ENCODE data around the gene CTH. TPM values are rescaled to one million over a fixed set of nuclear protein-coding genes. Genes with fewer than 3 reads are reported as not detected.

The CTH gene
- total and polyA plus RNA-seq, 4 donors: 8.9 to 49.4 (median 44.8) TPM

DNA sequence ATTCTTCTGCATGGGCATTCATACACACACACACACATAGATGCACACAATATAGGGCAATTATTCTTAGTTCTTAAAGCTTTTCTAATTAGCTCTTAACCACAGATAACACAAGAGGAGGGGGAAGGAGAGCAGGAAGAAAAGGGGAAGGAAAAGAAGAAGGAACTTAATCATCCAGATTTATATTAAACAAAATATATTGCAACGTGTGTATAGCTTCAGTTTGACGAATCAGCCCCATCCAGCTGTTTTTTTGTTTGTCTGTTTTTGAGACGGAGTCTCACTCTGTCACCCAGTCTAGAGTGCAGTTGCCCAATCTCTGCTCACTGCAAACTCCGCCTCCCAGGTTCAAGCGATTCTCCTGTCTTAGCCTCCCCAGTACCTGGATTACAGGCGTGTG, 34.9 kb upstream of the CTH start:
- no peaks in the 10 kb centered on the region for H3K27me3 ChIP-seq (ENCODE audit: control insufficient read depth in 4 of 4, insufficient read depth in 4 of 4, low read length in 3 of 4)
- no peaks in the 10 kb centered on the region for H3K36me3 ChIP-seq (ENCODE audit: control insufficient read depth in 4 of 4, insufficient read depth in 3 of 4, low read depth in 1 of 4, low read length in 3 of 4)
- no peak overlapping the region for H3K27ac ChIP-seq (ENCODE audit: low read depth in 1 of 2, low read length in 2 of 2)
- WGBS: 82% methylated on average over 6 of the region's 6 CpGs
- DNase-seq (ENCODE audit: low spot score): no peak
- no peaks in the 10 kb centered on the region for H3K4me1 ChIP-seq (ENCODE audit: control insufficient read depth in 4 of 4, insufficient read depth in 4 of 4, low read length in 3 of 4)
- no peaks in the 10 kb centered on the region for H3K9me3 ChIP-seq (ENCODE audit: control insufficient read depth in 4 of 4, low read length in 3 of 4)
- no peak for TF ChIP-seq RAD21 (IDR thresholded peaks at IDR 0.05)
- H3K9ac ChIP-seq (ENCODE audit: low read depth in 1 of 2, low read length in 2 of 2): no peak overlapping the region
- no peak overlapping the region for H3K4me3 ChIP-seq (ENCODE audit: low read depth in 1 of 3, low read length in 3 of 3)

DNA sequence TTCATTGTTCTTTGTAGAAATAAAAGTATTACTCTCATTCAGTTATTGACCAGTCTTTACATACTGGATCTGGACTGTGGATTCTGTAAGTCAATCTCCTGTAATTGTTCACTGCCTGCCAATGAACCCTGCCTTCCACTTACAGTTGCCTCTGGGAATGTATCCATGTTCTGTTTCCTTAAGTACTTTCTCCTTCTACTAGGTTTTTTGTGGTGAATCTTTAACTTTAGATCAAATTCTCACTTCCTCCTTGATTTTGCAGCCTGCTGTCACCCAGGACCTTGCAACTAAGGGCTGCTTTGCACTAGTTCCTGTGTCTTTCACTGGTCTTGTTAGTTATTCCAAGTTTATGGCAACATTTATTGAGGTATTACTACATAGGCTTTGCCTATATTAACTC, 28.4 kb upstream of the CTH start:
- no peaks in the 10 kb centered on the region for H3K4me1 ChIP-seq (ENCODE audit: control insufficient read depth in 4 of 4, insufficient read depth in 4 of 4, low read length in 3 of 4)
- H3K9ac ChIP-seq (ENCODE audit: low read depth in 1 of 2, low read length in 2 of 2): no peak overlapping the region
- H3K9me3 ChIP-seq (ENCODE audit: control insufficient read depth in 4 of 4, low read length in 3 of 4): no peaks in the 10 kb centered on the region
- TF ChIP-seq, protein P1, sequence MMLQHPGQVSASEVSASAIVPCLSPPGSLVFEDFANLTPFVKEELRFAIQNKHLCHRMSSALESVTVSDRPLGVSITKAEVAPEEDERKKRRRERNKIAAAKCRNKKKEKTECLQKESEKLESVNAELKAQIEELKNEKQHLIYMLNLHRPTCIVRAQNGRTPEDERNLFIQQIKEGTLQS (IDR thresholded peaks at IDR 0.05): no peak
- TF ChIP-seq EGR1 (IDR thresholded peaks at IDR 0.05; ENCODE audit: low read depth in 2 of 2): no peak
- TF ChIP-seq RXRA (IDR thresholded peaks at IDR 0.05): no peak
- TF ChIP-seq, protein P2, sequence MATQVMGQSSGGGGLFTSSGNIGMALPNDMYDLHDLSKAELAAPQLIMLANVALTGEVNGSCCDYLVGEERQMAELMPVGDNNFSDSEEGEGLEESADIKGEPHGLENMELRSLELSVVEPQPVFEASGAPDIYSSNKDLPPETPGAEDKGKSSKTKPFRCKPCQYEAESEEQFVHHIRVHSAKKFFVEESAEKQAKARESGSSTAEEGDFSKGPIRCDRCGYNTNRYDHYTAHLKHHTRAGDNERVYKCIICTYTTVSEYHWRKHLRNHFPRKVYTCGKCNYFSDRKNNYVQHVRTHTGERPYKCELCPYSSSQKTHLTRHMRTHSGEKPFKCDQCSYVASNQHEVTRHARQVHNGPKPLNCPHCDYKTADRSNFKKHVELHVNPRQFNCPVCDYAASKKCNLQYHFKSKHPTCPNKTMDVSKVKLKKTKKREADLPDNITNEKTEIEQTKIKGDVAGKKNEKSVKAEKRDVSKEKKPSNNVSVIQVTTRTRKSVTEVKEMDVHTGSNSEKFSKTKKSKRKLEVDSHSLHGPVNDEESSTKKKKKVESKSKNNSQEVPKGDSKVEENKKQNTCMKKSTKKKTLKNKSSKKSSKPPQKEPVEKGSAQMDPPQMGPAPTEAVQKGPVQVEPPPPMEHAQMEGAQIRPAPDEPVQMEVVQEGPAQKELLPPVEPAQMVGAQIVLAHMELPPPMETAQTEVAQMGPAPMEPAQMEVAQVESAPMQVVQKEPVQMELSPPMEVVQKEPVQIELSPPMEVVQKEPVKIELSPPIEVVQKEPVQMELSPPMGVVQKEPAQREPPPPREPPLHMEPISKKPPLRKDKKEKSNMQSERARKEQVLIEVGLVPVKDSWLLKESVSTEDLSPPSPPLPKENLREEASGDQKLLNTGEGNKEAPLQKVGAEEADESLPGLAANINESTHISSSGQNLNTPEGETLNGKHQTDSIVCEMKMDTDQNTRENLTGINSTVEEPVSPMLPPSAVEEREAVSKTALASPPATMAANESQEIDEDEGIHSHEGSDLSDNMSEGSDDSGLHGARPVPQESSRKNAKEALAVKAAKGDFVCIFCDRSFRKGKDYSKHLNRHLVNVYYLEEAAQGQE (IDR thresholded peaks at IDR 0.05): no peak
- TF ChIP-seq, protein P3, sequence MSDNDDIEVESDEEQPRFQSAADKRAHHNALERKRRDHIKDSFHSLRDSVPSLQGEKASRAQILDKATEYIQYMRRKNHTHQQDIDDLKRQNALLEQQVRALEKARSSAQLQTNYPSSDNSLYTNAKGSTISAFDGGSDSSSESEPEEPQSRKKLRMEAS (IDR thresholded peaks at IDR 0.05): no peak
- no peak for TF ChIP-seq GABPA (IDR thresholded peaks at IDR 0.05 in 1 of 2, conservative IDR thresholded peaks at IDR 0.05 in 1 of 2)
- TF ChIP-seq YY1 (IDR thresholded peaks at IDR 0.05): no peak
- TF ChIP-seq, protein P4, sequence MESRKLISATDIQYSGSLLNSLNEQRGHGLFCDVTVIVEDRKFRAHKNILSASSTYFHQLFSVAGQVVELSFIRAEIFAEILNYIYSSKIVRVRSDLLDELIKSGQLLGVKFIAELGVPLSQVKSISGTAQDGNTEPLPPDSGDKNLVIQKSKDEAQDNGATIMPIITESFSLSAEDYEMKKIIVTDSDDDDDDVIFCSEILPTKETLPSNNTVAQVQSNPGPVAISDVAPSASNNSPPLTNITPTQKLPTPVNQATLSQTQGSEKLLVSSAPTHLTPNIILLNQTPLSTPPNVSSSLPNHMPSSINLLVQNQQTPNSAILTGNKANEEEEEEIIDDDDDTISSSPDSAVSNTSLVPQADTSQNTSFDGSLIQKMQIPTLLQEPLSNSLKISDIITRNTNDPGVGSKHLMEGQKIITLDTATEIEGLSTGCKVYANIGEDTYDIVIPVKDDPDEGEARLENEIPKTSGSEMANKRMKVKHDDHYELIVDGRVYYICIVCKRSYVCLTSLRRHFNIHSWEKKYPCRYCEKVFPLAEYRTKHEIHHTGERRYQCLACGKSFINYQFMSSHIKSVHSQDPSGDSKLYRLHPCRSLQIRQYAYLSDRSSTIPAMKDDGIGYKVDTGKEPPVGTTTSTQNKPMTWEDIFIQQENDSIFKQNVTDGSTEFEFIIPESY (IDR thresholded peaks at IDR 0.05): no peak
- TF ChIP-seq TAF1 (conservative IDR thresholded peaks at IDR 0.05): no peak
- TF ChIP-seq NR2F2 (IDR thresholded peaks at IDR 0.05): no peak
- TF ChIP-seq SP1 (IDR thresholded peaks at IDR 0.05): no peak
- TF ChIP-seq HNF4G (IDR thresholded peaks at IDR 0.05): no peak
- TF ChIP-seq FOXA2 (IDR thresholded peaks at IDR 0.05): no peak
- TF ChIP-seq RAD21 (IDR thresholded peaks at IDR 0.05): no peak
- TF ChIP-seq HNF4A (conservative IDR thresholded peaks at IDR 0.05): no peak
- TF ChIP-seq JUND (IDR thresholded peaks at IDR 0.05): no peak
- H3K4me3 ChIP-seq (ENCODE audit: low read depth in 1 of 3, low read length in 3 of 3): no peak overlapping the region
- no peaks in the 10 kb centered on the region for H3K36me3 ChIP-seq (ENCODE audit: control insufficient read depth in 4 of 4, insufficient read depth in 3 of 4, low read depth in 1 of 4, low read length in 3 of 4)
- H3K27ac ChIP-seq (ENCODE audit: low read depth in 1 of 2, low read length in 2 of 2): no peak overlapping the region
- no peak for DNase-seq (ENCODE audit: low spot score)
- H3K27me3 ChIP-seq (ENCODE audit: control insufficient read depth in 4 of 4, insufficient read depth in 4 of 4, low read length in 3 of 4): no peaks in the 10 kb centered on the region

Data from liver (tissue), 9 donors.